K562 (cell line): Measurements from ENCODE around the gene RNU6-9. TPM values are rescaled to one million over a fixed set of nuclear protein-coding genes. Genes with fewer than 3 reads are reported as not detected.

ENCODE experiments used
- CBX8 ChIP-seq: fragments of 200-600 bp; sonication (generic); IDR thresholded peaks from 2 replicates; pipeline ENCODE4 v1.6.1; 2012; ENCODE audit warnings: borderline replicate concordance, mixed run types, low read depth, mild to moderate bottlenecking, moderate library complexity, mixed read lengths, low read length, control low read depth, inconsistent platforms; ENCODE audit not compliant: poor library complexity, severe bottlenecking; ENCODE audit errors: extremely low read depth
- CHD1 ChIP-seq: fragments of 200-600 bp; sonication (generic); IDR thresholded peaks from one replicate; pipeline ENCODE4 v1.6.1; 2012; ENCODE audit warnings: mild to moderate bottlenecking, moderate library complexity, low read length, inconsistent platforms
- RNF2 ChIP-seq: sonication (generic); IDR thresholded peaks from 2 replicates; pipeline ENCODE4 v1.6.1; 2016
- ZC3H4 ChIP-seq: sonication (generic); formaldehyde crosslinking; IDR thresholded peaks from 2 replicates; pipeline ENCODE4 v1.9.0; 2021; ENCODE audit warnings: missing genetic modification reagents, borderline replicate concordance
- ZNF77 ChIP-seq: fragments of 250-450 bp; sonication (Bioruptor Pico); IDR thresholded peaks from 2 replicates; pipeline ENCODE4 v1.5.0; 2020
- polyA plus RNA-seq, 8 experiments: library from polyadenylated mRNA; depleted of rRNA in 4 of 8; stranded (reverse) in 5 of 8; unstranded in 3 of 8; fragments of >200 nt; fragmentation: Nextera tagmentation in 2 of 8; fragmentation: Illumina TruSeq in 1 of 8; extraction: Ambion mirVana in 2 of 8; extraction: Trizol in 1 of 8; gene quantifications; 2 replicates each; pipeline versions ENCODE4 v1.2.1 to v1.2.3, GENCODE V29; 2011 to 2014; ENCODE audit warnings: inconsistent platforms in 1 of 8, missing spikeins in 1 of 8
- total RNA-seq, 7 experiments: library from RNA; depleted of rRNA in 6 of 7; stranded (reverse); fragments of >200 nt in 6 of 7; fragmentation: Illumina TruSeq in 2 of 7; extraction: Trizol in 2 of 7; gene quantifications; 2 replicates each; pipeline versions ENCODE4 v1.2.1 to v1.2.3, GENCODE V29; 2011 to 2021; ENCODE audit warnings: low replicate concordance in 1 of 7
- TF ChIP-seq, protein P1 (sequence below): sonication (generic); formaldehyde crosslinking; IDR thresholded peaks from 2 replicates; pipeline ENCODE4 v1.8.0; 2023; ENCODE audit warnings: missing genetic modification reagents, mild to moderate bottlenecking, borderline replicate concordance
- TF ChIP-seq, protein P2 (sequence below): fragments of 450-650 bp; formaldehyde crosslinking; IDR thresholded peaks from 2 replicates; pipeline ENCODE4 v1.4.0; 2020; ENCODE audit warnings: mild to moderate bottlenecking, moderate library complexity
- TF ChIP-seq, protein P3 (sequence below): sonication (generic); formaldehyde crosslinking; IDR thresholded peaks from 2 replicates; pipeline ENCODE4 v1.8.1; 2022; ENCODE audit warnings: missing genetic modification reagents
- TF ChIP-seq, protein P4 (sequence below): fragments of 250-450 bp; sonication (Bioruptor Pico); IDR thresholded peaks from 2 replicates; pipeline ENCODE4 v1.4.0; 2020; ENCODE audit warnings: mild to moderate bottlenecking, moderate library complexity, borderline replicate concordance

Gene RNU6-9
- total and polyA plus RNA-seq, 9 of the 15 experiments (the other 6 are each of a cell fraction or from before 2014, with no cell fraction given) = not detected

DNA sequence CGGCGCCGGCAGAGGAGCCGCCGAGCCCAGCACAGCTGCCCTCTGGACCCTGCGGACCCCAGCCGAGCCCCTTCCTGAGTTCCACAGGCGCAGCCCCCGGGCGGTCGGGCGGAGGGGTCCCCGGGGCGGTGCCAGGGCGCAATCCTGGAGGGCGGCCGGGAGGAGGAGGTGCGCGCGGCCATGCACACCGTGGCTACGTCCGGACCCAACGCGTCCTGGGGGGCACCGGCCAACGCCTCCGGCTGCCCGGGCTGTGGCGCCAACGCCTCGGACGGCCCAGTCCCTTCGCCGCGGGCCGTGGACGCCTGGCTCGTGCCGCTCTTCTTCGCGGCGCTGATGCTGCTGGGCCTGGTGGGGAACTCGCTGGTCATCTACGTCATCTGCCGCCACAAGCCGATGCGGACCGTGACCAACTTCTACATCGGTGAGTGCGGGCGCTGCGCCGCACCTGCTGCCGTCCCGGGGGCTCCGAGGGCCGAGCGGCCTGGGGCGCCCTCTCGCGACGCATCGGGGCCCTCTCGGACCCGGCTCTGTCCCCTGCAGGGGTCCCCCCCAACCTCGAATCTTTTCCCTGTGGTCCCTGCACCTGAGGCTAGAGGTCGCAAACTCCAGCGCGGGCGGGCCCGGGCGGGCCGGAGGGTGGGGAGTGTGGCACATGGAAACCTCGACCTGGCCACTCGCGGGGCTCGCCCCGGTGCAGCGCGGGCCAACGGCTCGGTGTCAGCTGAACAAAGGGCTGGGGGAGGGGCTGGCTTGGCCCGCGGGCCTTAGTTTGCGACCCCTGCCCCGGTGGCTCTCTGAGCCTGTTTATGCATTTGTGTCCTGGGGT is 24.3 kb downstream of the RNU6-9 start, which contains the start of gene KISS1R (continued):
- TF ChIP-seq, protein P1, sequence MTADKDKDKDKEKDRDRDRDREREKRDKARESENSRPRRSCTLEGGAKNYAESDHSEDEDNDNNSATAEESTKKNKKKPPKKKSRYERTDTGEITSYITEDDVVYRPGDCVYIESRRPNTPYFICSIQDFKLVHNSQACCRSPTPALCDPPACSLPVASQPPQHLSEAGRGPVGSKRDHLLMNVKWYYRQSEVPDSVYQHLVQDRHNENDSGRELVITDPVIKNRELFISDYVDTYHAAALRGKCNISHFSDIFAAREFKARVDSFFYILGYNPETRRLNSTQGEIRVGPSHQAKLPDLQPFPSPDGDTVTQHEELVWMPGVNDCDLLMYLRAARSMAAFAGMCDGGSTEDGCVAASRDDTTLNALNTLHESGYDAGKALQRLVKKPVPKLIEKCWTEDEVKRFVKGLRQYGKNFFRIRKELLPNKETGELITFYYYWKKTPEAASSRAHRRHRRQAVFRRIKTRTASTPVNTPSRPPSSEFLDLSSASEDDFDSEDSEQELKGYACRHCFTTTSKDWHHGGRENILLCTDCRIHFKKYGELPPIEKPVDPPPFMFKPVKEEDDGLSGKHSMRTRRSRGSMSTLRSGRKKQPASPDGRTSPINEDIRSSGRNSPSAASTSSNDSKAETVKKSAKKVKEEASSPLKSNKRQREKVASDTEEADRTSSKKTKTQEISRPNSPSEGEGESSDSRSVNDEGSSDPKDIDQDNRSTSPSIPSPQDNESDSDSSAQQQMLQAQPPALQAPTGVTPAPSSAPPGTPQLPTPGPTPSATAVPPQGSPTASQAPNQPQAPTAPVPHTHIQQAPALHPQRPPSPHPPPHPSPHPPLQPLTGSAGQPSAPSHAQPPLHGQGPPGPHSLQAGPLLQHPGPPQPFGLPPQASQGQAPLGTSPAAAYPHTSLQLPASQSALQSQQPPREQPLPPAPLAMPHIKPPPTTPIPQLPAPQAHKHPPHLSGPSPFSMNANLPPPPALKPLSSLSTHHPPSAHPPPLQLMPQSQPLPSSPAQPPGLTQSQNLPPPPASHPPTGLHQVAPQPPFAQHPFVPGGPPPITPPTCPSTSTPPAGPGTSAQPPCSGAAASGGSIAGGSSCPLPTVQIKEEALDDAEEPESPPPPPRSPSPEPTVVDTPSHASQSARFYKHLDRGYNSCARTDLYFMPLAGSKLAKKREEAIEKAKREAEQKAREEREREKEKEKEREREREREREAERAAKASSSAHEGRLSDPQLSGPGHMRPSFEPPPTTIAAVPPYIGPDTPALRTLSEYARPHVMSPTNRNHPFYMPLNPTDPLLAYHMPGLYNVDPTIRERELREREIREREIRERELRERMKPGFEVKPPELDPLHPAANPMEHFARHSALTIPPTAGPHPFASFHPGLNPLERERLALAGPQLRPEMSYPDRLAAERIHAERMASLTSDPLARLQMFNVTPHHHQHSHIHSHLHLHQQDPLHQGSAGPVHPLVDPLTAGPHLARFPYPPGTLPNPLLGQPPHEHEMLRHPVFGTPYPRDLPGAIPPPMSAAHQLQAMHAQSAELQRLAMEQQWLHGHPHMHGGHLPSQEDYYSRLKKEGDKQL = no peak; the same call in 1 of the 2 replicates
- TF ChIP-seq CHD1 = peak; percentile 63
- TF ChIP-seq, protein P2, sequence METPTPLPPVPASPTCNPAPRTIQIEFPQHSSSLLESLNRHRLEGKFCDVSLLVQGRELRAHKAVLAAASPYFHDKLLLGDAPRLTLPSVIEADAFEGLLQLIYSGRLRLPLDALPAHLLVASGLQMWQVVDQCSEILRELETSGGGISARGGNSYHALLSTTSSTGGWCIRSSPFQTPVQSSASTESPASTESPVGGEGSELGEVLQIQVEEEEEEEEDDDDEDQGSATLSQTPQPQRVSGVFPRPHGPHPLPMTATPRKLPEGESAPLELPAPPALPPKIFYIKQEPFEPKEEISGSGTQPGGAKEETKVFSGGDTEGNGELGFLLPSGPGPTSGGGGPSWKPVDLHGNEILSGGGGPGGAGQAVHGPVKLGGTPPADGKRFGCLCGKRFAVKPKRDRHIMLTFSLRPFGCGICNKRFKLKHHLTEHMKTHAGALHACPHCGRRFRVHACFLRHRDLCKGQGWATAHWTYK (CRISPR knock-in tag) = peak; percentile 55; the same call in 1 of the 2 replicates
- TF ChIP-seq RNF2 = no peak
- TF ChIP-seq, protein P3, sequence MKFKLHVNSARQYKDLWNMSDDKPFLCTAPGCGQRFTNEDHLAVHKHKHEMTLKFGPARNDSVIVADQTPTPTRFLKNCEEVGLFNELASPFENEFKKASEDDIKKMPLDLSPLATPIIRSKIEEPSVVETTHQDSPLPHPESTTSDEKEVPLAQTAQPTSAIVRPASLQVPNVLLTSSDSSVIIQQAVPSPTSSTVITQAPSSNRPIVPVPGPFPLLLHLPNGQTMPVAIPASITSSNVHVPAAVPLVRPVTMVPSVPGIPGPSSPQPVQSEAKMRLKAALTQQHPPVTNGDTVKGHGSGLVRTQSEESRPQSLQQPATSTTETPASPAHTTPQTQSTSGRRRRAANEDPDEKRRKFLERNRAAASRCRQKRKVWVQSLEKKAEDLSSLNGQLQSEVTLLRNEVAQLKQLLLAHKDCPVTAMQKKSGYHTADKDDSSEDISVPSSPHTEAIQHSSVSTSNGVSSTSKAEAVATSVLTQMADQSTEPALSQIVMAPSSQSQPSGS = no peak
- TF ChIP-seq ZNF77 (CRISPR knock-in tag) = no peak
- TF ChIP-seq CBX8 = no peak
- TF ChIP-seq, protein P4, sequence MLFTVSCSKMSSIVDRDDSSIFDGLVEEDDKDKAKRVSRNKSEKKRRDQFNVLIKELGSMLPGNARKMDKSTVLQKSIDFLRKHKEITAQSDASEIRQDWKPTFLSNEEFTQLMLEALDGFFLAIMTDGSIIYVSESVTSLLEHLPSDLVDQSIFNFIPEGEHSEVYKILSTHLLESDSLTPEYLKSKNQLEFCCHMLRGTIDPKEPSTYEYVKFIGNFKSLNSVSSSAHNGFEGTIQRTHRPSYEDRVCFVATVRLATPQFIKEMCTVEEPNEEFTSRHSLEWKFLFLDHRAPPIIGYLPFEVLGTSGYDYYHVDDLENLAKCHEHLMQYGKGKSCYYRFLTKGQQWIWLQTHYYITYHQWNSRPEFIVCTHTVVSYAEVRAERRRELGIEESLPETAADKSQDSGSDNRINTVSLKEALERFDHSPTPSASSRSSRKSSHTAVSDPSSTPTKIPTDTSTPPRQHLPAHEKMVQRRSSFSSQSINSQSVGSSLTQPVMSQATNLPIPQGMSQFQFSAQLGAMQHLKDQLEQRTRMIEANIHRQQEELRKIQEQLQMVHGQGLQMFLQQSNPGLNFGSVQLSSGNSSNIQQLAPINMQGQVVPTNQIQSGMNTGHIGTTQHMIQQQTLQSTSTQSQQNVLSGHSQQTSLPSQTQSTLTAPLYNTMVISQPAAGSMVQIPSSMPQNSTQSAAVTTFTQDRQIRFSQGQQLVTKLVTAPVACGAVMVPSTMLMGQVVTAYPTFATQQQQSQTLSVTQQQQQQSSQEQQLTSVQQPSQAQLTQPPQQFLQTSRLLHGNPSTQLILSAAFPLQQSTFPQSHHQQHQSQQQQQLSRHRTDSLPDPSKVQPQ (CRISPR knock-in tag) = no peak
- TF ChIP-seq ZC3H4 = peak; percentile 75; the same call in 1 of the 2 replicates
